ENCODE data around the gene CEP170B. TPM values are rescaled to one million over a fixed set of nuclear protein-coding genes. Genes with fewer than 3 reads are reported as not detected.
A peak's percentile ranks its signal among the peaks of the same experiment; 100 is the strongest.

Gene CEP170B
- total and polyA plus RNA-seq, 12 donors: 2.4 to 29.4 (median 18.3) TPM

- TF ChIP-seq POLR2A (IDR thresholded peaks at IDR 0.05) (no peak), CTCF (IDR thresholded peaks at IDR 0.05) (peak in 1 of 6 experiments; percentile 33)
- peaks cover 11 to 24% of the 10 kb centered on the region in 2 donors for H3K4me1 ChIP-seq (replicated peaks in 1 of 2)
- H3K27me3 ChIP-seq: no peaks in the 10 kb centered on the region
- no peaks in the 10 kb centered on the region for H3K36me3 ChIP-seq (replicated peaks in 1 of 2)
- DNase-seq: peak in 1 of 7 donors; percentile 31
- 71 to 94% (median 82%) methylated on average over 11 to 21 of the region's 21 CpGs for WGBS, 4 donors
- intact Hi-C loops (cut with DNase I): no loop called here
- H3K9me3 ChIP-seq (replicated peaks in 1 of 3): no peaks in the 10 kb centered on the region
- H3K4me3 ChIP-seq: no peak overlapping the region
- H3K27ac ChIP-seq: no peak overlapping the region
Observed at GRCh38 chr14:104870368-104871144, 5.5 kb downstream of the CEP170B start.

GRCh38 chr14:104871145-104871655, 6.1 kb downstream of the CEP170B start:
- TF ChIP-seq CTCF (IDR thresholded peaks at IDR 0.05): no peak
- no peak for TF ChIP-seq POLR2A (IDR thresholded peaks at IDR 0.05)
- DNase-seq: no peak
- H3K27me3 ChIP-seq: no peaks in the 10 kb centered on the region
- H3K36me3 ChIP-seq (replicated peaks in 1 of 2): no peaks in the 10 kb centered on the region
- H3K4me3 ChIP-seq: no peak overlapping the region
- H3K27ac ChIP-seq: no peak overlapping the region
- intact Hi-C loops (cut with DNase I): no loop called here
- 79 to 94% (median 86%) methylated on average over 5 to 15 of the region's 15 CpGs for WGBS, 4 donors
- peaks cover 7 to 19% of the 10 kb centered on the region in 2 donors for H3K4me1 ChIP-seq (replicated peaks in 1 of 2)
- H3K9me3 ChIP-seq (replicated peaks in 1 of 3): no peaks in the 10 kb centered on the region

GRCh38 chr14:104871656-104872468, 6.8 kb downstream of the CEP170B start:
- TF ChIP-seq CTCF (IDR thresholded peaks at IDR 0.05) (no peak), POLR2A (IDR thresholded peaks at IDR 0.05) (no peak)
- Histone ChIP-seq H3K36me3 (replicated peaks in 1 of 2) (no peaks in the 10 kb centered on the region), H3K4me1 (replicated peaks in 1 of 2) (peaks cover under 1 to 12% of the 10 kb centered on the region in 2 donors), H3K27ac (peak overlapping the region in 1 of 5 donors; percentile 19), H3K9me3 (replicated peaks in 1 of 3) (no peaks in the 10 kb centered on the region), H3K27me3 (no peaks in the 10 kb centered on the region), H3K4me3 (no peak overlapping the region)
- intact Hi-C loops (cut with DNase I): no loop called here
- 82 to 88% (median 84%) methylated on average over 27 to 44 of the region's 47 CpGs for WGBS, 4 donors
- peak in 1 of 7 donors; percentile 8 for DNase-seq
